Muscle of arm (tissue), 12 donors: ENCODE data around the gene PRKD1. TPM values are rescaled to one million over a fixed set of nuclear protein-coding genes. Genes with fewer than 3 reads are reported as not detected.
"Not testable (repeated sequence)": the region's sequence is repeated elsewhere in the genome, so short reads cannot be mapped to it uniquely, and the experiment has no call there.

Experiments used
- DNase-seq: peaks from one replicate; pipeline ENCODE4 v3.0.0-alpha.2; 2013
- polyA plus RNA-seq, 12 donors: library from polyadenylated mRNA; unstranded; fragments of 120-200 nt; gene quantifications; one replicate each; pipeline ENCODE4 v1.2.1, GENCODE V29; 2013; ENCODE audit not compliant: insufficient read length in 12 of 12

The PRKD1 gene
- polyA plus RNA-seq, 12 donors, result 13.0 to 32.8 (median 25.5) TPM; not detected in 1

- no peak for DNase-seq
Measured at GRCh38 chr14:29905543-29905942, 22.1 kb downstream of the PRKD1 start.

DNA sequence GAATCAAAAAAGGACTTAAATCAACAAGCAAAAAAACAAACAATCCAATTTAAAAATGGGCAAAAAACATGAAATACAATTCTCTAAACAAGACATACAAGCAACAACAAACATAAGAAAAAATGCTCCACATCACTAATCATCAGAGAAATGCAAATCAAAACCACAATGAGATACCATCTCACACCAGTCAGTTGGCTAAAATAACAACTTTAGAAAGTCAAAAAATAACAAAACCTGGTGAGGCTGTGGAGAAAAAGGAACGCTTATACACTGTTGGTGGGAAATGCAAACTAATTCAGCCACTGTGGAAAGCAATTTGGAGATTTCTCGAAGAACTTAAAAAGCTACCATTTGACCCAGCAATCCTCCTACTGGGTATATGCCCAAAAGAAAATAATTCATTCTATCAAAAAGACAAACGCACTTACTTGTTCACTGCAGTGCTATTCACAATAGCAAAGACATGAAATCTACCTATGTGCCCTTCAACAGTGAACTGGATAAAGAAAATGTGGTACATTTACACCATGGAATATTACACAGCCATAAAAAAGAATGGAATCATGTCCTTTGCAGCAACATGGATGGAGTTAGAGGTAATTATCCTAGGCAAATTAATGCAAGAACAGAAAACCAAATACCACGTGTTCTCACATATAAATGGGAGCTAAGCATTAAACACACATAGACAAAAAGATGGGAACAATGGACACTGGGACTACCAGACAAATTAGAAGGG, 26.9 kb downstream of the PRKD1 start:
- DNase-seq, result no peak

DNA sequence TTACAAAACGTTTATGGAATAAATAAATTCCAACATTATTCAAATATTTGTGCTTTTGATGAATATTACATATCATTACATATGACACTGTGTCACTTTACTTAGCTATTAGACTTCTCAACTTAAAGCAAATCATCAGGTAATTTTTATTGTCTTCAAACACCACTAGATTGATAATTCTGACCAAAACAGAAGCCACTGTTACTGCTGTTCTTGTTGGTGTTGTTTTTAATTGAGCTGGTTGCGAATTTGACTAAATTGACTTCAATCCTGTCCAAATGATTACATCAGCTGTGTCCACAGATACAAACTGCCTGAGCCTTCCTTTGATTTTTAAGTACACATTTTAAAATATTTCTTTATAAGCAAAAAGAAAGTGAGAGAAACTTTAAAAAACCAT, 29.2 kb downstream of the PRKD1 start:
- no peak for DNase-seq

DNA sequence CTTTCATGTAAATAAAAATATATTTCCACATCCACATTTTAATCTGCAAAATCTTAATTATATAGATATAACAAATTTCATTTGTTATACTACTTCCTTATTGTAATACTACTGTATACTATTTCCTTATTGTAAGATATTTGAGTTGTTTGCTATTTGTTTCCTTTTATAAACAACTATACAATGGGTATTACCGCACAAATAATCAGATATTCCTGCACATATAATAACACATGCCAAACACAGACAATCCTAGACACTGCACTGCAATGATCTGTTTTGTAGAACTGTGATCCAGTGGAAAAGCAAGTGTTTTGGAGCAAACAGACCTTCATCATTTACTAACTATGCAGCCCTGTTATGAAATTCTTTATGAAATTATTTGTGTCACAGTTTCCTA, 30.5 kb downstream of the PRKD1 start:
- DNase-seq, result no peak

DNA sequence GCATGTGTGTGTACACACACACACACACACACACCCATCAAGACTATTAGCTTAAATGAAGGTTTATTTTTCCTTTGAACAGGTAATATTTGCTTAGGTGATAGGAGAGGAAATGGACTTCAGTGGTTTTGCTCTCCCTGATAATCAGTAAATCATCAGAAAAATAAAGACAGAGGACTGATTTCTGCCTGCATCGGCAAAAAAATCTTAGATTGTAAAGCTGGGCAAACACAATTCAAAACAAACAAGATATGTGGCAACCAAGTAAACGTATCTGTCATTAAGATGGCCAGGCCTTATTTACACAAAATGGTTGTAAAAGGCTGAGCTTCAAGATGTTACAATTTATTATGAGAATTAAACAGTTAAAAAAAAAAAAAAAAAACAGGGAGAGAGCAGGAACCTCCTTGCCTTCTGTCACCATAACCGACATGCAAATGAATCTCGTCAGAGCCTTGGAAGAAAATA, 31.3 kb downstream of the PRKD1 start:
- DNase-seq, result no peak

DNA sequence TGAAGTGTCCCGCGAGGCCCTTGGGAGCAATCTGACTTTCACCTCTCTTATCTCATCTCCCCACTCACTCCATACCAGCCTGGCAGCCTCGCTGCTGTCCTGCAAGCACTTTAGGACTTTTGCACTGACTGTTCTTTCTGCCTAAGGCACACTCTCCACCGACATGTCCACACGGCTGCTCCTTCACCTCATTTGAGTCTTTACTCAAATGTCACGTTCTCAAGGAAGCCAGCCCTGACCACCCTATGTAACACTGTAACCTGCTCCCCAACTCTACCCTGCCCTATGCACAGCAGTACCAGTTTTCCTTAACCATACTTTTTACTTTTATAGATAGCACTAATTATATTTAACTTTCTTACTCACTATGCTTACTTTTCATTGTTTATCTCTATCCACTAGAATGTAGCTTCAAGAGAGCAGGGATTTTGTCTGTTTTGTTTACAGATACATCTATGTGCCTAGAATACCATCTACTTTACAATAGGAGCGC, 32.0 kb downstream of the PRKD1 start:
- no peak for DNase-seq

- DNase-seq, result no peak
Measured at GRCh38 chr14:29893989-29894388, 33.7 kb downstream of the PRKD1 start.

DNA sequence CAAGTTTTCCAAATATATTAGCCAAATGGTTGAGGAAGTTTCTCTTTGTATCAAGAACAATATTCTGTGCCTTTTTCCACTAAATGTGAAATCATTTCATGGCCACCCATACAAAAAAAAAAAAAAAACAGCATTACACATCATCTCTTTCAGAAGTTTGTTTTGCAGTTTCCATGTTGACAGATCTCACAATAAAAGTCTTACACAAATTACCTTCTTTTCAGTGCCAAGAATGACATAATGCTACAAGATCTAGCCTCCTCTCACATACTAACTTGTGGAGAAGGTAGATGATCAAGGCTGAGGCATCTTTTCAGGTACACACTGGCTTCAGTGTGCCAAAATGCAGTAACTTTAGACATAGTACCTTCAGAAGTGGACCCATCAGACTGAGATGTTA, 35.3 kb downstream of the PRKD1 start:
- no peak for DNase-seq

- no peak for DNase-seq
Measured at GRCh38 chr14:29885988-29886387, 41.7 kb downstream of the PRKD1 start.

- no peak for DNase-seq
Measured at GRCh38 chr14:29868000-29868399, 59.6 kb downstream of the PRKD1 start.

DNA sequence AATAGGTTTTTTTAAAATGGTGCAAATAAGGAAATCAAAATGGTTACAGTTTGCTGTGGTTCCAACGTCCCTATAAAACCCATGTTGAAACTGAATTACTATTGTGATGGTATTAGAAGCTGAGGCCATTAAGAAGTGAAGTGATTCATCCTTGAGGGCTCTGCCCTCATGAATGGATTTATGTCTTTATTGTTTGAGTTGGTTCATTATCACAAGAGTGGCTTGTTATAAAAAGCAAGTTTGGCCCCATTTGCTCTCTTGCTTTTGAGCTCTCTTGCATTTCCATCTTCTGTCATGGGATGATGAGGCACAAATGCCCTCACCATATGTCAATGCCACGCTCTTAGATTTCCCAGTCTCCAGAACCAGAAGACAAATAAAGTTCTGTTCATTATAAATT, 62.3 kb downstream of the PRKD1 start:
- no peak for DNase-seq

DNA sequence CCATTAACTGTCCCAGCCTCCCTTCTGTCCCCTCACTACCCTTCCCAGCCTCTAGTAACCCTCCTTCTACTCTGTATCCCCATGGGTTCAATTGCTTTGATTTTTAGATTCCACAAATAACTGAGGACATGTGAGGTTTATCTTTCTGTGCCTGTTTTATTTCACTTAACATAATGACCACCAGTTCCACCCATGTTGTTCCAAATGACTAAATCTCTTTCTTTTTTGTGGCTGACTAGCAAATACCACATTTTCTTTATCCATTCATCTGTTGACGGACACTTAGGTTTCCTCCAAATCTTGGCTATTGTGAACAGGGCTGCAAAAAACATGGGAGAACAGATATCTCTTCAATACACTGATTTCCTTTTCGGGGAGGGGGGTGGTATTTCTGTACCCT, 65.7 kb downstream of the PRKD1 start:
- DNase-seq, result no peak

- no peak for DNase-seq
Measured at GRCh38 chr14:29858299-29858698, 69.3 kb downstream of the PRKD1 start.

DNA sequence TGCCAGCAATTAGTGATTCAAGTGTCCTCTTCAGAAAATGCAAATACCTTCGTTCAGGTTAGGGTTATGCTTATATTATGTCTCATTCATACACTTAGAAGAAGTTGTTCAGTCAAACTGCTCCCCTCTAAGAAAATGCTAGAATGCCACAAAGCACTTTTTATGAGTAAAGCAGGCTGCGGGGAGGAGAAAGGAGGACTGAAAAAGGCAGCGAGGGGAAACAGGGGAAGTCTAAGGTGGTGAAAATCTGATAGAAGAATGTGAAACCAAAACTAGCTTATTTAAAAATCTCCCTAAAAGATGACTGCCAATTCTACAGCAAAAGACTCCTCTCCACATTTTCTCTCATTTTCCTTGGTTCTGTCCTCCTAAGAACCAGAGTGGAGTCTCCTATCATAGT, 70.1 kb downstream of the PRKD1 start:
- DNase-seq, result no peak

- DNase-seq, result no peak
Measured at GRCh38 chr14:29856516-29856915, 71.1 kb downstream of the PRKD1 start.

DNA sequence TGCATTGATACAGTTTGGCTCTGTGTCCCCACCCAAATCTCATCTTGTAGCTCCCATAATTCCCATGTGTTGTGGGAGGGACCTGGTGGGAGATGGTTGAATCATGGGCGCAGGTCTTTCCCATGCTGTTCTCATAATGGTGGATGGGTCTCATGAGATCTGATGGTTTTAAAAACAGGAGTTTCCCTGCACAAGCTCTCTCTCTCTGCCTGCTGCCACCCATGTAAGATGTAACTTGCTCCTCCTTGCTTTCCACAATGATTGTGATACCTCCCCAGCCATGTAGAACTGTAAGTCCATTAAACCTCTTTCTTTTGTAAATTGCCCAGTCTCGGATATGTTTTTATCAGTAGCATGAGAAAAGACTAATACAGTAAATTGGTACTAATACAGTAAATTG, 74.0 kb downstream of the PRKD1 start:
- DNase-seq, result not testable (repeated sequence)

DNA sequence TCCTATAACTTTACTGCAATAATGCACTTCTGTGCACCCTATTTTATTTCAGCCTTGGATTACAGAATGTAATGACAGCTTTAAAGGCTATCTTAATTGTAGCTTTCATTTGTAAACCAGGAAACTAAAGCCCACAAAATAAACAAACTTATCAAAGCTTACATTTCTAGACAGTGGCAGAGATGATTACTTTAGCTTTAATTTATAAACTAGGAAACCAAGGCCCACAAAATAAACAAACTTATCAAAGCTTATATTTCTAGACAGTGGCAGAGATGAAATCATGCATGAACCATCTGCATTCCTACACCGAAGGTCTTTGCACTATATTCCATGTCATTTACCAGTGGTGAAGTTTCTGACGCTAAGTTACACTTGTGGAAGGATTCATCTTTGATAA, 74.4 kb downstream of the PRKD1 start:
- no peak for DNase-seq

GRCh38 chr14:29851397-29851796, 76.2 kb downstream of the PRKD1 start:
- DNase-seq, result no peak

DNA sequence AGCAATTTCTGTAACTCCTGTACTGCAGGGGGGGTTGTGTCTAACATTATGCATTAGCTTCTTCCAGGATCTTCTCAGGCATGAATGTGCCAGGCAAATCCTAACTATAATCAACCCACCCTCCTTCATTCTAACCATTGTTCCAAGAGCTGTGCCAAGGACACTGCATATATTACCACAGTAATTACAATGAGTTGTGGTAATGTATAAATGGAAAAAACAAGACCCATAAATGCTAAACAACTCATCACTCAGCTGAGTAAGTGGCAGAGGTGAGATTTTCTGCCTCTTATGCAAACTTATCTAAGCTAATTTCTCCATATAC, 80.6 kb downstream of the PRKD1 start:
- no peak for DNase-seq

GRCh38 chr14:29846339-29847055, 81.2 kb downstream of the PRKD1 start:
- no peak for DNase-seq

DNA sequence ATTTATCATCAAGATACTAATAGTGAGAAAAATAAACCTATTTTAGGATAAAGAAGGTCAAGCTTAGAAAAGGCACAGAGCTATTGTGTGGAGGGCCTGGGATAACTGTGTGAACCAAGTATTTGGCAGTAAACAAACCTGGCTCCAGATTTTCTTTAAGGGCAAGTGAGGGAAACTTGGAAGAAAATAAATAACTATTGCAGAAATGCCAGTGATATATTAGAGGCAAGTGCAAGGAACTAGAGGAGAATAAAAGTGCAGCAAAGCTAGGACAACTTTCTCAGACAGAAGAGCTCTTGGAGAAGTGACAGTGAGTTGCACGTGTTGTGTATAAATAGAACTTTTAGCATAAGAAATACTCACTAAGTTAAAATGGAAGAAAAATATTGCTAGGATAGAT, 83.7 kb downstream of the PRKD1 start:
- no peak for DNase-seq

- DNase-seq, result no peak
Measured at GRCh38 chr14:29842228-29842627, 85.4 kb downstream of the PRKD1 start.

- not testable (repeated sequence) for DNase-seq
Measured at GRCh38 chr14:29840369-29840892, 87.2 kb downstream of the PRKD1 start.
